IMR-90 (cell line): Measurements from ENCODE around the gene TMEM176B. TPM values are rescaled to one million over a fixed set of nuclear protein-coding genes. Genes with fewer than 3 reads are reported as not detected.

Experiments
- ATAC-seq: fragments of 200-7000 bp; cut with Tn5 transposase; 2 replicates; pipeline ENCODE4 v1.9.1; 2020; ENCODE audit warnings: low read depth, mild to moderate bottlenecking, moderate library complexity
- BruUV-seq: library from RNA; stranded (reverse); fragments of 400-500 nt; replicated peaks from 2 replicates; lab custom pipeline; 2021; lab: Mats Ljungman, UMichigan
- CTCF ChIA-PET: fragments of 300-600 bp; formaldehyde crosslinking; extraction: SDS; loops from one replicate; lab custom pipeline; 2021; ENCODE audit warnings: antibody characterized with exemption; lab: Yijun Ruan, JAX
- POLR2A ChIA-PET: fragments of 300-600 bp; sonication (Branson Sonifier 250); formaldehyde crosslinking; loops from one replicate; lab custom pipeline; 2022; ENCODE audit warnings: antibody characterized with exemption; ENCODE audit not compliant: unreplicated experiment; lab: Charles Lee
- DNase-seq: peaks from one replicate; pipeline ENCODE4 v3.0.0; 2013
- H2AFZ ChIP-seq: replicated peaks from 2 replicates; pipeline ENCODE3; 2013; ENCODE audit warnings: low read length, mild to moderate bottlenecking; ENCODE audit not compliant: poor library complexity
- H2AK5ac ChIP-seq: 2 replicates; pipeline ENCODE4 v1.6.1; 2013; ENCODE audit warnings: low read depth, low read length, inconsistent platforms
- H2AK9ac ChIP-seq: replicated peaks from 2 replicates; pipeline ENCODE3; 2013; ENCODE audit warnings: mild to moderate bottlenecking, low read depth, low read length, moderate library complexity; ENCODE audit not compliant: poor library complexity
- H2BK120ac ChIP-seq: 2 replicates; pipeline ENCODE4 v1.6.1; 2013; ENCODE audit warnings: low read depth, low read length, inconsistent platforms
- H2BK15ac ChIP-seq: 3 replicates; pipeline ENCODE4 v1.6.1; 2013; ENCODE audit warnings: low read depth, low read length, inconsistent platforms
- H2BK20ac ChIP-seq: 2 replicates; pipeline ENCODE4 v1.6.1; 2013; ENCODE audit warnings: low read depth, mild to moderate bottlenecking, inconsistent platforms, low read length, moderate library complexity
- H2BK5ac ChIP-seq: 2 replicates; pipeline ENCODE4 v1.6.1; 2013; ENCODE audit warnings: mild to moderate bottlenecking, low read depth, low read length, inconsistent platforms; ENCODE audit not compliant: poor library complexity, severe bottlenecking
- H3K14ac ChIP-seq: replicated peaks from 2 replicates; pipeline ENCODE4 v1.6.1; 2013; ENCODE audit warnings: low read depth, low read length, inconsistent platforms
- H3K18ac ChIP-seq: 2 replicates; pipeline ENCODE4 v1.6.1; 2013; ENCODE audit warnings: low read depth, low read length, control low read depth
- H3K23ac ChIP-seq: 2 replicates; pipeline ENCODE4 v1.6.1; 2013; ENCODE audit warnings: low read depth, low read length, inconsistent platforms
- H3K27ac ChIP-seq: 2 replicates; pipeline ENCODE4 v1.5.1; 2013; ENCODE audit warnings: mild to moderate bottlenecking, control low read depth, low read length; ENCODE audit not compliant: insufficient read depth
- H3K27me3 ChIP-seq: 2 replicates; pipeline ENCODE4 v1.6.1; 2013; ENCODE audit warnings: low read length; ENCODE audit not compliant: control insufficient read depth, insufficient read depth
- H3K36me3 ChIP-seq: 2 replicates; pipeline ENCODE4 v1.6.1; 2013; ENCODE audit warnings: low read length, mixed read lengths; ENCODE audit not compliant: control insufficient read depth, insufficient read depth
- H3K4ac ChIP-seq: 2 replicates; pipeline ENCODE4 v1.6.1; 2013; ENCODE audit warnings: low read depth, low read length, inconsistent platforms
- H3K4me1 ChIP-seq: 2 replicates; pipeline ENCODE4 v1.6.1; 2013; ENCODE audit warnings: low read length, mixed read lengths; ENCODE audit not compliant: control insufficient read depth, insufficient read depth
- H3K4me2 ChIP-seq: 2 replicates; pipeline ENCODE4 v1.6.1; 2013; ENCODE audit warnings: low read depth, mild to moderate bottlenecking, control low read depth, low read length, moderate library complexity
- H3K4me3 ChIP-seq: 2 replicates; pipeline ENCODE4 v1.5.1; 2013; ENCODE audit warnings: low read depth, mild to moderate bottlenecking, control low read depth, low read length, moderate library complexity; ENCODE audit not compliant: insufficient read depth
- H3K56ac ChIP-seq: 2 replicates; pipeline ENCODE4 v1.6.1; 2013; ENCODE audit warnings: low read length, inconsistent platforms; ENCODE audit not compliant: insufficient read depth; ENCODE audit errors: extremely low read depth
- H3K79me1 ChIP-seq, 2 experiments: 2 replicates each; pipeline ENCODE4 v1.6.1; 2013; ENCODE audit warnings: low read length in 2 of 2, inconsistent platforms in 1 of 2, low read depth in 1 of 2
- H3K9ac ChIP-seq: 2 replicates; pipeline ENCODE4 v1.6.1; 2013; ENCODE audit warnings: low read depth, low read length, control low read depth
- H3K9me1 ChIP-seq: 2 replicates; pipeline ENCODE4 v1.6.1; 2013; ENCODE audit warnings: low read length, inconsistent platforms; ENCODE audit not compliant: insufficient read depth
- H3K9me3 ChIP-seq: 2 replicates; pipeline ENCODE4 v1.6.1; 2013; ENCODE audit warnings: low read length; ENCODE audit not compliant: control insufficient read depth, insufficient read depth
- H4K20me1 ChIP-seq: 2 replicates; pipeline ENCODE4 v1.6.1; 2013; ENCODE audit warnings: low read length, inconsistent platforms; ENCODE audit not compliant: insufficient read depth
- H4K5ac ChIP-seq: 2 replicates; pipeline ENCODE4 v1.6.1; 2013; ENCODE audit warnings: mild to moderate bottlenecking, low read depth, low read length, control low read depth
- H4K8ac ChIP-seq, 2 experiments: 2 replicates each; pipeline ENCODE4 v1.6.1; 2013; ENCODE audit warnings: low read depth in 2 of 2, low read length in 2 of 2, control low read depth in 1 of 2, inconsistent platforms in 1 of 2
- H4K91ac ChIP-seq: 2 replicates; pipeline ENCODE4 v1.6.1; 2013; ENCODE audit warnings: low read depth, low read length, inconsistent platforms; ENCODE audit not compliant: insufficient read depth
- BHLHE40 ChIP-seq: fragments of 150-350 bp; IDR thresholded peaks from 2 replicates; pipeline ENCODE4 v1.6.1; 2016; ENCODE audit warnings: mild to moderate bottlenecking, low read depth, low read length
- CEBPB ChIP-seq: IDR thresholded peaks from 2 replicates; pipeline ENCODE4 v1.6.1; 2012; ENCODE audit warnings: low read depth, low read length, improper control_type of control experiment
- CHD1 ChIP-seq: IDR thresholded peaks from 2 replicates; pipeline ENCODE4 v1.6.1; 2012; ENCODE audit warnings: low read depth, low read length, improper control_type of control experiment
- ELK1 ChIP-seq: fragments of 150-350 bp; IDR thresholded peaks from 2 replicates; pipeline ENCODE4 v1.6.1; 2016; ENCODE audit warnings: low read depth, mild to moderate bottlenecking, low read length, moderate library complexity, borderline replicate concordance
- FOS ChIP-seq: fragments of 150-350 bp; IDR thresholded peaks from 2 replicates; pipeline ENCODE4 v1.6.1; 2016; ENCODE audit warnings: low read depth, low read length
- MAFK ChIP-seq: IDR thresholded peaks from 2 replicates; pipeline ENCODE4 v1.6.1; 2012; ENCODE audit warnings: low read depth, low read length, improper control_type of control experiment
- MAZ ChIP-seq: IDR thresholded peaks from 2 replicates; pipeline ENCODE4 v1.6.1; 2012; ENCODE audit warnings: low read depth, mild to moderate bottlenecking, low read length, improper control_type of control experiment, moderate library complexity, borderline replicate concordance
- MXI1 ChIP-seq: IDR thresholded peaks from 2 replicates; pipeline ENCODE4 v1.6.1; 2012; ENCODE audit warnings: low read depth, mild to moderate bottlenecking, low read length, moderate library complexity, borderline replicate concordance
- NFE2L2 ChIP-seq: fragments of 150-350 bp; IDR thresholded peaks from 2 replicates; pipeline ENCODE4 v1.6.1; 2016; ENCODE audit warnings: low read depth, mild to moderate bottlenecking, low read length
- POLR2A ChIP-seq: IDR thresholded peaks from 2 replicates; pipeline ENCODE4 v1.6.1; 2012; ENCODE audit warnings: mild to moderate bottlenecking, low read depth, low read length
- RAD21 ChIP-seq: IDR thresholded peaks from 2 replicates; pipeline ENCODE4 v1.6.1; 2012; ENCODE audit warnings: low read length, improper control_type of control experiment
- RCOR1 ChIP-seq: IDR thresholded peaks from 2 replicates; pipeline ENCODE4 v1.6.1; 2012; ENCODE audit warnings: mild to moderate bottlenecking, low read length, improper control_type of control experiment; ENCODE audit not compliant: insufficient replicate concordance
- RFX5 ChIP-seq: IDR thresholded peaks from 2 replicates; pipeline ENCODE4 v1.8.0; 2012; ENCODE audit warnings: low read depth, mild to moderate bottlenecking, low read length, moderate library complexity
- SMC3 ChIP-seq: fragments of 150-350 bp; IDR thresholded peaks from 2 replicates; pipeline ENCODE4 v1.6.1; 2016; ENCODE audit warnings: low read depth, mild to moderate bottlenecking, antibody characterized with exemption, low read length, moderate library complexity
- WGBS, 2 experiments: methylation state at CpG; one replicate each; pipeline versions ENCODE4 v1.1.5 to v1.1.7; 2013; ENCODE audit warnings: missing lambda C conversion rate in 2 of 2; ENCODE audit not compliant: insufficient read length in 1 of 2; ENCODE audit errors: extremely low coverage in 2 of 2; 5-methylcytosine and 5-hydroxymethylcytosine counted together
- dilution Hi-C: fragments of 300-500 bp; cut with HindIII; formaldehyde crosslinking; loops from one replicate; pipeline ENCODE4 v1.14.3; 2018; ENCODE audit warnings: low sequenced_read_pairs; ENCODE audit not compliant: unreplicated experiment
- in situ Hi-C: fragments of 300-500 bp; cut with MboI; formaldehyde crosslinking; loops from 3 replicates; pipeline ENCODE4 v1.14.3; 2019; ENCODE audit warnings: low sequenced_read_pairs, inconsistent platforms, mixed read lengths
- intact Hi-C: fragments of 100-400 bp; cut with micrococcal nuclease; formaldehyde crosslinking; loops from 2 replicates; pipeline ENCODE4 v1.10.0; 2022
- polyA plus RNA-seq, 3 experiments: library from polyadenylated mRNA; depleted of rRNA; stranded (reverse); fragments of >200 nt; gene quantifications; 2 replicates each; pipeline ENCODE4 v1.2.3, GENCODE V29; 2012; ENCODE audit warnings: low replicate concordance in 1 of 3
- total RNA-seq: library from RNA; depleted of rRNA; stranded (reverse); fragments of >200 nt; gene quantifications from 2 replicates; pipeline ENCODE4 v1.2.3, GENCODE V29; 2012
- TF ChIP-seq, protein P1 (sequence below): conservative IDR thresholded peaks from 2 replicates; pipeline ENCODE4 v1.5.1; 2012; ENCODE audit warnings: mild to moderate bottlenecking, low read depth, low read length, improper control_type of control experiment
- TF ChIP-seq, protein P2 (sequence below): fragments of 150-350 bp; IDR thresholded peaks from 2 replicates; pipeline ENCODE4 v1.6.1; 2017; ENCODE audit warnings: mild to moderate bottlenecking, antibody characterized with exemption, low read length, low read depth

TMEM176B gene
- total and polyA plus RNA-seq, 2 of the 4 experiments (the other 2 are of a cell fraction): not detected

GRCh38 chr7:150746921-150747320 lies 53.2 kb downstream of the TMEM176B start:
- H3K27me3 ChIP-seq: no peaks in the 10 kb centered on the region; the same call in 1 of the 2 replicates
- H2AFZ ChIP-seq: no peak overlapping the region
- ChIA-PET CTCF (interaction anchor here (1.0 kb wide), 1 partner anchor 10 kb away, joined by 3 read pairs; no protein-coding TSS in a partner anchor), POLR2A (no interaction called here)
- 80% methylated on average over 1 of the region's 6 CpGs; no CpG with 5 or more reads in 1 of the 2 experiments for WGBS, 2 experiments
- intact Hi-C loops (no loop called here), dilution Hi-C loops (no loop called here), in situ Hi-C loops (loop anchor here (25.0 kb wide), 1 partner anchor 435 kb away; the partner anchor contains the start of genes ACTR3C and LRRC61)
- no peaks in the 10 kb centered on the region for H3K9me1 ChIP-seq
- no peaks in the 10 kb centered on the region for H3K9me3 ChIP-seq
- no peak for DNase-seq
- no peak overlapping the region for H2BK120ac ChIP-seq
- no peaks in the 10 kb centered on the region for H3K79me1 ChIP-seq
- no peak overlapping the region for H2AK5ac ChIP-seq
- TF ChIP-seq RCOR1 (no peak), POLR2A (no peak), BHLHE40 (no peak), CEBPB (no peak), MAZ (no peak), RAD21 (no peak), MAFK (no peak), NFE2L2 (no peak), RFX5 (no peak), SMC3 (no peak), CHD1 (no peak), ELK1 (no peak), FOS (no peak), MXI1 (no peak)
- TF ChIP-seq, protein P1, sequence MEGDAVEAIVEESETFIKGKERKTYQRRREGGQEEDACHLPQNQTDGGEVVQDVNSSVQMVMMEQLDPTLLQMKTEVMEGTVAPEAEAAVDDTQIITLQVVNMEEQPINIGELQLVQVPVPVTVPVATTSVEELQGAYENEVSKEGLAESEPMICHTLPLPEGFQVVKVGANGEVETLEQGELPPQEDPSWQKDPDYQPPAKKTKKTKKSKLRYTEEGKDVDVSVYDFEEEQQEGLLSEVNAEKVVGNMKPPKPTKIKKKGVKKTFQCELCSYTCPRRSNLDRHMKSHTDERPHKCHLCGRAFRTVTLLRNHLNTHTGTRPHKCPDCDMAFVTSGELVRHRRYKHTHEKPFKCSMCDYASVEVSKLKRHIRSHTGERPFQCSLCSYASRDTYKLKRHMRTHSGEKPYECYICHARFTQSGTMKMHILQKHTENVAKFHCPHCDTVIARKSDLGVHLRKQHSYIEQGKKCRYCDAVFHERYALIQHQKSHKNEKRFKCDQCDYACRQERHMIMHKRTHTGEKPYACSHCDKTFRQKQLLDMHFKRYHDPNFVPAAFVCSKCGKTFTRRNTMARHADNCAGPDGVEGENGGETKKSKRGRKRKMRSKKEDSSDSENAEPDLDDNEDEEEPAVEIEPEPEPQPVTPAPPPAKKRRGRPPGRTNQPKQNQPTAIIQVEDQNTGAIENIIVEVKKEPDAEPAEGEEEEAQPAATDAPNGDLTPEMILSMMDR: no peak
- TF ChIP-seq, protein P2, sequence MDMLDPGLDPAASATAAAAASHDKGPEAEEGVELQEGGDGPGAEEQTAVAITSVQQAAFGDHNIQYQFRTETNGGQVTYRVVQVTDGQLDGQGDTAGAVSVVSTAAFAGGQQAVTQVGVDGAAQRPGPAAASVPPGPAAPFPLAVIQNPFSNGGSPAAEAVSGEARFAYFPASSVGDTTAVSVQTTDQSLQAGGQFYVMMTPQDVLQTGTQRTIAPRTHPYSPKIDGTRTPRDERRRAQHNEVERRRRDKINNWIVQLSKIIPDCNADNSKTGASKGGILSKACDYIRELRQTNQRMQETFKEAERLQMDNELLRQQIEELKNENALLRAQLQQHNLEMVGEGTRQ: no peak
- H2BK15ac ChIP-seq: no peak overlapping the region
- no peak overlapping the region for H3K14ac ChIP-seq
- no peak overlapping the region for H3K56ac ChIP-seq
- no peak overlapping the region for H4K8ac ChIP-seq
- H2BK5ac ChIP-seq: no peak overlapping the region
- H3K4me1 ChIP-seq: no peaks in the 10 kb centered on the region
- no peak overlapping the region for H3K23ac ChIP-seq
- no TSS peak for BruUV-seq
- no peak overlapping the region for H4K5ac ChIP-seq
- no peak overlapping the region for H3K4ac ChIP-seq
- no peak overlapping the region for H3K27ac ChIP-seq
- no peak overlapping the region for H2AK9ac ChIP-seq
- no peak overlapping the region for H3K4me3 ChIP-seq
- H3K4me2 ChIP-seq: no peak overlapping the region
- no peak for ATAC-seq
- no peaks in the 10 kb centered on the region for H4K20me1 ChIP-seq
- no peak overlapping the region for H2BK20ac ChIP-seq
- no peaks in the 10 kb centered on the region for H3K36me3 ChIP-seq
- no peak overlapping the region for H3K18ac ChIP-seq
- no peak overlapping the region for H3K9ac ChIP-seq
- no peak overlapping the region for H4K91ac ChIP-seq
